SK-N-SH (cell line): ENCODE data around the gene CAMK1. TPM values are rescaled to one million over a fixed set of nuclear protein-coding genes. Genes with fewer than 3 reads are reported as not detected.

Experiments
- CTCF ChIA-PET: fragments of 300-600, 350-600 bp; formaldehyde crosslinking; extraction: SDS; loops from one replicate; lab custom pipeline; 2021; lab: Yijun Ruan, JAX
- POLR2A ChIA-PET: fragments of 350-600 bp; sonication (Branson Sonifier 250); formaldehyde crosslinking; extraction: SDS; loops from one replicate; lab custom pipeline; 2020; ENCODE audit warnings: antibody characterized with exemption, inconsistent platforms; lab: Yijun Ruan, JAX
- DNase-seq: peaks from one replicate; pipeline ENCODE4 v3.0.0; 2012
- H2AFZ ChIP-seq: fragments of 200-600 bp; sonication (generic); 2 replicates; pipeline ENCODE4 v1.8.1; 2016; ENCODE audit warnings: antibody characterized with exemption, mild to moderate bottlenecking, low read depth
- H3F3A ChIP-seq: fragments of 200-600 bp; sonication (generic); replicated peaks from 2 replicates; pipeline ENCODE3; 2016; ENCODE audit warnings: antibody characterized with exemption, mild to moderate bottlenecking; ENCODE audit not compliant: insufficient read depth
- H3K27ac ChIP-seq, 2 experiments: fragments of 200-500 bp in 1 of 2; fragments of 200-600 bp in 1 of 2; sonication (Bioruptor generic) in 1 of 2; sonication (generic), shearing (Covaris generic) in 1 of 2; 2 replicates each; pipeline versions ENCODE4 v1.5.1 to v1.6.1; 2014 to 2016; ENCODE audit warnings: low read depth in 2 of 2, inconsistent platforms in 1 of 2, low read length in 1 of 2, mild to moderate bottlenecking in 1 of 2, mixed read lengths in 1 of 2
- H3K27me3 ChIP-seq: fragments of 200-600 bp; sonication (generic), shearing (Covaris generic); 2 replicates; pipeline ENCODE4 v1.6.1; 2016; ENCODE audit warnings: mixed run types; ENCODE audit not compliant: insufficient read depth
- H3K36me3 ChIP-seq, 2 experiments: fragments of 200-500 bp in 1 of 2; fragments of 200-600 bp in 1 of 2; sonication (Bioruptor generic) in 1 of 2; sonication (generic) in 1 of 2; replicated peaks in 1 of 2; 2 replicates each; pipeline versions ENCODE3 to v1.5.1; 2014 to 2016; ENCODE audit warnings: low read length in 1 of 2, mild to moderate bottlenecking in 1 of 2; ENCODE audit not compliant: insufficient read depth in 2 of 2, control insufficient read depth in 1 of 2
- H3K4me1 ChIP-seq, 2 experiments: fragments of 200-500 bp in 1 of 2; fragments of 200-600 bp in 1 of 2; sonication (Bioruptor generic) in 1 of 2; sonication (generic), shearing (Covaris generic) in 1 of 2; 2 replicates each; pipeline versions ENCODE4 v1.5.1 to v1.6.1; 2014 to 2016; ENCODE audit warnings: low read depth in 1 of 2, low read length in 1 of 2, mixed run types in 1 of 2; ENCODE audit not compliant: insufficient read depth in 2 of 2, control insufficient read depth in 1 of 2
- H3K4me2 ChIP-seq: fragments of 200-600 bp; sonication (generic), shearing (Covaris generic); 2 replicates; pipeline ENCODE4 v1.6.1; 2017; ENCODE audit warnings: mixed run types
- H3K4me3 ChIP-seq, 2 experiments: fragments of 200-500 bp in 1 of 2; fragments of 200-600 bp in 1 of 2; sonication (Bioruptor generic) in 1 of 2; sonication (generic), shearing (Covaris generic) in 1 of 2; 2 replicates each; pipeline versions ENCODE4 v1.5.1 to v1.8.1; 2014 to 2016; ENCODE audit warnings: low read depth in 2 of 2, inconsistent platforms in 1 of 2, low read length in 1 of 2, mild to moderate bottlenecking in 1 of 2, mixed read lengths in 1 of 2, moderate library complexity in 1 of 2
- H3K79me2 ChIP-seq: fragments of 200-600 bp; sonication (generic); 2 replicates; pipeline ENCODE4 v1.8.1; 2017; ENCODE audit warnings: mild to moderate bottlenecking; ENCODE audit not compliant: insufficient read depth
- H3K9ac ChIP-seq: fragments of 200-600 bp; sonication (generic); 2 replicates; pipeline ENCODE4 v1.6.1; 2017; ENCODE audit warnings: mixed run types
- H3K9me2 ChIP-seq: fragments of 200-600 bp; sonication (generic); 2 replicates; pipeline ENCODE4 v1.6.1; 2017; ENCODE audit warnings: mixed run types
- H3K9me3 ChIP-seq: fragments of 200-600 bp; sonication (generic); 2 replicates; pipeline ENCODE4 v1.6.1; 2017; ENCODE audit warnings: mixed run types, mild to moderate bottlenecking, moderate library complexity
- H4K20me1 ChIP-seq: fragments of 200-600 bp; sonication (generic); 2 replicates; pipeline ENCODE4 v1.6.1; 2017; ENCODE audit warnings: mild to moderate bottlenecking, mixed run types; ENCODE audit not compliant: insufficient read depth
- CHD2 ChIP-seq: fragments of 150-350 bp; IDR thresholded peaks from 2 replicates; pipeline ENCODE4 v1.6.1; 2018; ENCODE audit warnings: low read length; ENCODE audit not compliant: partially characterized antibody
- CTCF ChIP-seq: fragments of 200-600 bp; sonication (generic); IDR thresholded peaks from 2 replicates; pipeline ENCODE4 v1.6.1; 2017; ENCODE audit warnings: antibody characterized with exemption, mild to moderate bottlenecking, moderate library complexity
- ELF1 ChIP-seq: IDR thresholded peaks from 2 replicates; pipeline ENCODE4 v1.4.0; 2012
- EP300 ChIP-seq, 2 experiments: IDR thresholded peaks; 2 replicates each; pipeline versions ENCODE4 v1.4.0 to v1.6.1; 2012; ENCODE audit warnings: borderline replicate concordance in 1 of 2, low read depth in 1 of 2, low read length in 1 of 2
- EZH2phosphoT487 ChIP-seq: fragments of 200-600 bp; sonication (generic); IDR thresholded peaks from 2 replicates; pipeline ENCODE4 v1.6.1; 2017; ENCODE audit warnings: low read depth, mixed run types, mild to moderate bottlenecking, antibody characterized with exemption, moderate library complexity, borderline replicate concordance
- FOXJ3 ChIP-seq: sonication (generic); formaldehyde crosslinking; IDR thresholded peaks from 2 replicates; pipeline ENCODE4 v1.5.1; 2020; ENCODE audit warnings: mild to moderate bottlenecking, missing genetic modification reagents
- FOXM1 ChIP-seq: IDR thresholded peaks from 2 replicates; pipeline ENCODE4 v1.4.0; 2012; ENCODE audit warnings: low read depth, mild to moderate bottlenecking
- GATA2 ChIP-seq: sonication (generic); formaldehyde crosslinking; IDR thresholded peaks from 2 replicates; pipeline ENCODE4 v1.5.0; 2020; ENCODE audit warnings: mild to moderate bottlenecking, missing genetic modification reagents
- MXI1 ChIP-seq: IDR thresholded peaks from 2 replicates; pipeline ENCODE4 v1.6.1; 2012; ENCODE audit warnings: mild to moderate bottlenecking, low read depth, low read length, improper control_type of control experiment
- POLR2AphosphoS5 ChIP-seq: IDR thresholded peaks from 2 replicates; pipeline ENCODE4 v1.6.1; 2012; ENCODE audit warnings: low read depth, low read length
- RAD21 ChIP-seq: IDR thresholded peaks from 2 replicates; pipeline ENCODE4 v1.6.1; 2012; ENCODE audit warnings: mild to moderate bottlenecking, low read length
- RCOR1 ChIP-seq: fragments of 150-350 bp; IDR thresholded peaks from 2 replicates; pipeline ENCODE4 v1.6.1; 2017; ENCODE audit warnings: antibody characterized with exemption, low read length
- RFX5 ChIP-seq: IDR thresholded peaks from 2 replicates; pipeline ENCODE4 v1.6.1; 2012; ENCODE audit warnings: mild to moderate bottlenecking, improper control_type of control experiment, low read length
- RXRA ChIP-seq: IDR thresholded peaks from 2 replicates; pipeline ENCODE4 v1.4.0; 2012; ENCODE audit warnings: low read depth, mild to moderate bottlenecking, borderline replicate concordance
- SIN3A ChIP-seq: IDR thresholded peaks from 2 replicates; pipeline ENCODE4 v1.6.1; 2012; ENCODE audit warnings: low read depth, mild to moderate bottlenecking, low read length, moderate library complexity, borderline replicate concordance
- TAF1 ChIP-seq: IDR thresholded peaks from 2 replicates; pipeline ENCODE4 v1.6.1; 2012; ENCODE audit warnings: low read depth, mild to moderate bottlenecking, low read length, moderate library complexity, borderline replicate concordance
- TCF12 ChIP-seq: IDR thresholded peaks from 2 replicates; pipeline ENCODE4 v1.4.0; 2012
- WGBS: methylation state at CpG from one replicate; pipeline ENCODE4 v1.1.6; 2017; ENCODE audit warnings: low lambda C conversion rate; 5-methylcytosine and 5-hydroxymethylcytosine counted together
- polyA plus RNA-seq, 3 experiments: library from polyadenylated mRNA; depleted of rRNA; stranded (reverse); fragments of >200 nt; gene quantifications; 2 replicates each; pipeline ENCODE4 v1.2.3, GENCODE V29; 2012
- TF ChIP-seq, protein P1 (sequence below): IDR thresholded peaks from 2 replicates; pipeline ENCODE4 v1.4.0; 2012; ENCODE audit warnings: low read depth, borderline replicate concordance
- TF ChIP-seq, protein P2 (sequence below): IDR thresholded peaks from 2 replicates; pipeline ENCODE4 v1.6.1; 2012; ENCODE audit warnings: mild to moderate bottlenecking, low read depth, low read length, moderate library complexity

The CAMK1 gene
- polyA plus RNA-seq, 1 of the 3 experiments (the other 2 are of a cell fraction), result 47.1 TPM

DNA sequence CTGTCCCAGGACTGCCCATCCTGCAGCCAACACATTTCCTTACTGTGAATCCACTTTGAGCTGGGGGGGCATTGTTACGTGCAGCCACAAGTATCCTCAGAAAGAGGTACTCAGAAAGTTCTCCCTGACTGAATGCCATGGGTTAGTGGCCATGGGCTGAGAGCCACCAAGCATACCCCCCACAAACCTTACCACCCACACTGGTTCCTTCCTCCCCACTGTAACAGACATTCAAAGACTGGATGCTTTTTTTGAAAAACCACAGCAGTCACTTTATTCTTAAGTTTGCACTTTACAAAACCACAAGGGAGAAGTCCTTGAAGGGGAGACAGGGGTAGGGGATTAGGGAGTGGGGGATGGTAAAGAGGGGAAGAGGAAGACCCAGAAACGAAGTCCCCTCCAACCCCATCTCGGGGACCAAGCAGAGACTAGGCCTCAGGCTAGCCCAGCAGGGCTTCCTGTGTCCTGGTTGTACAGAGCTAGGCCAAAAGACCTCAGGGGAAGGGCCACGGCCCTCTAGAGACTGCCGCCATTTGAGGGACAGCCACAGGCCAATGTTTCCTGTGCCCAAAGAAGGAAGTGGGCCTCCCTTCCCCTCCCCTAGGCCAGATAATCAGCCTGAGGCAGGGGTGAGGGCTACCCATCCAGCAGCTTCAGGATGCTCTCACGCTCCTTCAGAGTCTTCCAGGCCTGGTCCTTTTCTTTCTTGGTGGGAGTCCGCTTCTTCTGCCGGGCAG, 10.1 kb upstream of the CAMK1 start:
- ChIA-PET CTCF (no interaction called here), POLR2A (no interaction called here)
- no peak overlapping the region for H3K4me3 ChIP-seq
- H3K9me2 ChIP-seq, result no peaks in the 10 kb centered on the region
- no peaks in the 10 kb centered on the region for H3K27me3 ChIP-seq
- no peak overlapping the region for H3K4me2 ChIP-seq
- WGBS, result 83% methylated on average over 8 of the region's 8 CpGs
- H3F3A ChIP-seq, result peaks cover 13% of the 10 kb centered on the region
- TF ChIP-seq, protein P1, sequence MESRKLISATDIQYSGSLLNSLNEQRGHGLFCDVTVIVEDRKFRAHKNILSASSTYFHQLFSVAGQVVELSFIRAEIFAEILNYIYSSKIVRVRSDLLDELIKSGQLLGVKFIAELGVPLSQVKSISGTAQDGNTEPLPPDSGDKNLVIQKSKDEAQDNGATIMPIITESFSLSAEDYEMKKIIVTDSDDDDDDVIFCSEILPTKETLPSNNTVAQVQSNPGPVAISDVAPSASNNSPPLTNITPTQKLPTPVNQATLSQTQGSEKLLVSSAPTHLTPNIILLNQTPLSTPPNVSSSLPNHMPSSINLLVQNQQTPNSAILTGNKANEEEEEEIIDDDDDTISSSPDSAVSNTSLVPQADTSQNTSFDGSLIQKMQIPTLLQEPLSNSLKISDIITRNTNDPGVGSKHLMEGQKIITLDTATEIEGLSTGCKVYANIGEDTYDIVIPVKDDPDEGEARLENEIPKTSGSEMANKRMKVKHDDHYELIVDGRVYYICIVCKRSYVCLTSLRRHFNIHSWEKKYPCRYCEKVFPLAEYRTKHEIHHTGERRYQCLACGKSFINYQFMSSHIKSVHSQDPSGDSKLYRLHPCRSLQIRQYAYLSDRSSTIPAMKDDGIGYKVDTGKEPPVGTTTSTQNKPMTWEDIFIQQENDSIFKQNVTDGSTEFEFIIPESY, result no peak
- TF ChIP-seq TAF1, result no peak
- TF ChIP-seq RFX5, result no peak
- TF ChIP-seq EP300 (IDR thresholded peaks at IDR 0.05; ENCODE audit: borderline replicate concordance in 1 of 2, low read depth in 1 of 2, low read length in 1 of 2), result no peak
- no peak for TF ChIP-seq MXI1
- TF ChIP-seq FOXM1, result no peak
- TF ChIP-seq CHD2, result no peak
- no peak for TF ChIP-seq RCOR1
- TF ChIP-seq RXRA, result no peak
- no peak for TF ChIP-seq ELF1
- TF ChIP-seq POLR2AphosphoS5, result no peak
- TF ChIP-seq EZH2phosphoT487, result no peak
- TF ChIP-seq TCF12, result no peak
- TF ChIP-seq FOXJ3 (CRISPR knock-in tag), result no peak
- TF ChIP-seq RAD21, result no peak
- no peak for TF ChIP-seq GATA2 (CRISPR knock-in tag)
- TF ChIP-seq, protein P2, sequence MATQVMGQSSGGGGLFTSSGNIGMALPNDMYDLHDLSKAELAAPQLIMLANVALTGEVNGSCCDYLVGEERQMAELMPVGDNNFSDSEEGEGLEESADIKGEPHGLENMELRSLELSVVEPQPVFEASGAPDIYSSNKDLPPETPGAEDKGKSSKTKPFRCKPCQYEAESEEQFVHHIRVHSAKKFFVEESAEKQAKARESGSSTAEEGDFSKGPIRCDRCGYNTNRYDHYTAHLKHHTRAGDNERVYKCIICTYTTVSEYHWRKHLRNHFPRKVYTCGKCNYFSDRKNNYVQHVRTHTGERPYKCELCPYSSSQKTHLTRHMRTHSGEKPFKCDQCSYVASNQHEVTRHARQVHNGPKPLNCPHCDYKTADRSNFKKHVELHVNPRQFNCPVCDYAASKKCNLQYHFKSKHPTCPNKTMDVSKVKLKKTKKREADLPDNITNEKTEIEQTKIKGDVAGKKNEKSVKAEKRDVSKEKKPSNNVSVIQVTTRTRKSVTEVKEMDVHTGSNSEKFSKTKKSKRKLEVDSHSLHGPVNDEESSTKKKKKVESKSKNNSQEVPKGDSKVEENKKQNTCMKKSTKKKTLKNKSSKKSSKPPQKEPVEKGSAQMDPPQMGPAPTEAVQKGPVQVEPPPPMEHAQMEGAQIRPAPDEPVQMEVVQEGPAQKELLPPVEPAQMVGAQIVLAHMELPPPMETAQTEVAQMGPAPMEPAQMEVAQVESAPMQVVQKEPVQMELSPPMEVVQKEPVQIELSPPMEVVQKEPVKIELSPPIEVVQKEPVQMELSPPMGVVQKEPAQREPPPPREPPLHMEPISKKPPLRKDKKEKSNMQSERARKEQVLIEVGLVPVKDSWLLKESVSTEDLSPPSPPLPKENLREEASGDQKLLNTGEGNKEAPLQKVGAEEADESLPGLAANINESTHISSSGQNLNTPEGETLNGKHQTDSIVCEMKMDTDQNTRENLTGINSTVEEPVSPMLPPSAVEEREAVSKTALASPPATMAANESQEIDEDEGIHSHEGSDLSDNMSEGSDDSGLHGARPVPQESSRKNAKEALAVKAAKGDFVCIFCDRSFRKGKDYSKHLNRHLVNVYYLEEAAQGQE, result no peak
- no peak for TF ChIP-seq CTCF
- no peak for TF ChIP-seq SIN3A
- H2AFZ ChIP-seq, result no peak overlapping the region
- no peak for DNase-seq
- H3K36me3 ChIP-seq, result peaks cover 14 to 31% of the 10 kb centered on the region in 2 experiments
- H3K79me2 ChIP-seq, result no peaks in the 10 kb centered on the region
- no peaks in the 10 kb centered on the region for H3K4me1 ChIP-seq
- no peaks in the 10 kb centered on the region for H3K9me3 ChIP-seq
- no peak overlapping the region for H3K27ac ChIP-seq
- no peaks in the 10 kb centered on the region for H4K20me1 ChIP-seq
- no peak overlapping the region for H3K9ac ChIP-seq
